ENCODE measurements around the gene STARD9.
"Not testable (repeated sequence)": the region's sequence is repeated elsewhere in the genome, so short reads cannot be mapped to it uniquely, and the experiment has no call there.

Gene STARD9

DNA sequence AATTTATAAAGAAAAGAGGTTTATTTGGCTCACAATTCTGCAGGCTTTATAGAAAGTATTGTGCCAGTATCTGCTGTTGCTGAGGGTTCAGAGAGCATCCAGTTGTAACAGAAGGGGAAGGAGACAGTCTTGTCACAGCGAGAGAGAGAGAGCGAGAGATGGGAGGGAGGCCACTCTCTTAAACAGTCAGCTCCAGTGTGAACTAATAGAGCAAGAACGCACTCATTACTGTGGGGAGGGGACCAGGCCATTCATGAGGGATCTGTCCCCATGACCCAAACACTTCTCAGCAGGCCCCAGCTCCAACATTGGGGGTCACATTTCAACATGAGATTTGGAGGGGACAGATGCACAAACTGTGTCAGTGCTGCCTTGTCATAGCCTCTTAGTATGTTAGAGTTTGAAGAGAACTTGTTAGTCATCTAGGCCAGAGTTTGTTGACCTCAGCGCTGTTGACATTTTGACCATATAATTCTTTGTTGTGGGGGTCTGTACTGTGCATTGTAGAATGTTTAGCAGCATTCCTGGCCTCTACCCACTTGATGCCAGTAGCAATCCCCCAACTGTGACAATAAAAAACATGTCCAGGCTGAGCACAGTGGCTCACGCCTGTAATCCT lies 15.3 kb downstream of the STARD9 start:
- DNase-seq: no peak

GRCh38 chr15:42591238-42591934 lies 16.0 kb downstream of the STARD9 start:
- no peak for DNase-seq

GRCh38 chr15:42592716-42593115 lies 17.3 kb downstream of the STARD9 start:
- no peak for DNase-seq

DNA sequence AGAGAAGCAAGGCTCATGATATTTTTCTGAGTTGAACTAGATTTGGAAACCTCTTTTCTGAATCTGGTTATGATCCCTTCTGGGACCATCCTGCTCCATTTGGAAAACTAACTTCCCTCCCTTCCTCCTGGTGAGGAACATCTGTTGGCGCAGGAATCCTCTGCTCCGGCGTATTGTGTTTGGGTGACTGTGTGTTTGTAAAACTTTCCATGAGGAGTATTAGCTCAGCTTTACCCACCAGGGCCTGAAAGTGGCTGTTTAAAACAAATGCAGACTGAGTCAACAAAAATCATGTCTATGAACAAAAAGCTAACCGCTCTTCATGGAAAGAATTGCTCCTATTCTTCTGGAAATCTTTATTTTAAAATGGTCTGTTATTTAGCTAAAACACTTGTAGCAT lies 17.7 kb downstream of the STARD9 start:
- no peak for DNase-seq

GRCh38 chr15:42594095-42594494 lies 18.7 kb downstream of the STARD9 start:
- no peak for DNase-seq

- DNase-seq: no peak
Measured at GRCh38 chr15:42595626-42596240, 20.3 kb downstream of the STARD9 start.

GRCh38 chr15:42601316-42601715 lies 25.9 kb downstream of the STARD9 start:
- not testable (repeated sequence) for DNase-seq

DNA sequence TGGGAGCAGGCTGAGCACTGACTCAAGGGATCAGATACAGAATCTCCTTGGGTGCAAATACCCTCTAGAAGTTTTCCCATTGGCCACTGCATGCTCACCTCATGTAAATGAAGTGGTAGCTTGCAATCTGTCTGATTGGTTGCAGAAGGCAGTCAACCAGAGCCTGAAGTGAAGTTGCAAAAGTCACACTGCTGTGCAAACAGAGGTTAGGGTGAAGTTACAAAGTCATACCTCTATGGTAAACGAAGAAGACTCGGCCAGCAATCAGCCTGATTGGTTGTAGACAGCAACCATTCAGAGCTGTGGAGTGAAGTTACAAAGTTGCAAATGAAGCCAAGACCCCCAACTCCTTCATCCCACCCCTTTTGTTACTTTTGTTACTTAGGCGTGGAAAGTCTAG lies 27.1 kb downstream of the STARD9 start:
- no peak for DNase-seq

GRCh38 chr15:42603978-42604377 lies 28.6 kb downstream of the STARD9 start:
- no peak for DNase-seq

DNA sequence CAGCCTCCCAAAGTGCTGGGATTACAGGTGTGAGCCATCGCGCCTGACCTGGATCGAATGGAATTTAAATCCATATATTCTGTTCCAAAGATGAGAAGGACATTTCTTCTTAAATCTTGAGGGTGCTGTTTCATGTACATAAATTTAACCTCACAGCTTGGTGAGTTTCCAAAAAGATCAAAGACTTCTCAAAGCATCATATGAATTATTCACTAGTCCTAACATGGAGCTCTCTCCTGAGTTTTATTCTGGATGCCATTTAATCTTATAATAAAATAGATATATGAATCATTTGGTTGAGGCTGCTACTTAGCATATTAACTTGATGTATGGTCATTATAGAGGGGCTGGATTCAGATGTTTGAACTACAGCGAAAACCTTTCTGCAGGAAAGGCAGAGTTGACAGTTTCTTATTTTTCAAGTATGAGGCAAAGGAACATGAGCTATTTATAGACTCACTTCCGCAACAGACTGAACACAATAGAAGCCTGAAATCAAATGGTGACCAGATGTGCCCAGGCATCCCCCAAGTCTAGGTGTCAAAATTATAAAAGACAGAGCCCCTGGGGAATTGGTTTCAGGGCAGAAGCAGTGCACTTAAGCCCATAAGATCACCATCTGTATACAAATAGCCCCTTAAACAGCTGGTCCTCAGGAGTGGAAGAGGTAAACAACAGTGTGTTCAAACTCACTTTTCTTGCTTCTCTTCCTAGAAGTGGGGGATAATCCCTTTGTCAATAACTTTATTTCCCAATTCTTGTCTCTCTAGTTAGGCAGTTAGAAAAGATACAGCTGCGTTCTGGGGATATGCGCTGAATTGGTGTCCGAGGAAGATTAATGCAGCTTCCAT lies 29.7 kb downstream of the STARD9 start:
- DNase-seq: no peak

GRCh38 chr15:42605796-42606195 lies 30.4 kb downstream of the STARD9 start:
- no peak for DNase-seq

- no peak for DNase-seq
Measured at GRCh38 chr15:42608110-42608531, 32.7 kb downstream of the STARD9 start.

DNA sequence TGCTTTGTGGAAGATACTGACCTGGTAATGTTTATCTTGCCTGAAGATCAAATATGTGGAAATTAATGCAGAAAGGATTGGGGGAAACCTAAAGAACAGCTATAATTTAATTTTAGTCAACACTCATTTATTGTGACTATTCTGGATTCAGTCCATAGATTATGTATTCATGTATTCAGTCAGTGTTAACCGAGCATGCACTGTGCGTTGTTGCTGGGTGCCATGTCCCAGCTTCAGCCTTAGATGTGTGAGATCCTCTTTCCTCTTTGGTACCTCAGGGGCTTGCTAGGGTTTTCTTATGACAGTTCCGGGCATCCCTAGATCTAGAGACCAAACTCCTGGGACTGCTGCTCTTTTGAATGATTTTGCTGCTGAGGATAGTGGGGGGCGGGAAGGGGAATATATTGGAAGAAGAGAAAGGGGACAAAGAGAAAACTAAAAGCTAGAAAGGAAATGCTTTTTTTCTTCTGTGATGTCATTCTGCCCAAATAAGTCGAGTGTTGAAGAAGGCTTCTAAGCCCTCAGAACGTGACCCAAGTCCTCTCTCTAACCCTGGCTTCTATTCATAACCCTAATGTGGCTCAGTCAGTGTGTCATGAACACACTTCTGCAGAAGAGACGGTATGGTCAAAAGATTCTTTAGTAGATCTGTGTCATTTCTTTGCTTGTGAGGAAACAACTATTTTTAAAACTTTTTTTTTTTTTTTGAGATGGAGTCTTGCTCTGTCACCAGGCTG lies 33.5 kb downstream of the STARD9 start:
- no peak for DNase-seq

- DNase-seq: no peak
Measured at GRCh38 chr15:42611532-42611931, 36.1 kb downstream of the STARD9 start.

DNA sequence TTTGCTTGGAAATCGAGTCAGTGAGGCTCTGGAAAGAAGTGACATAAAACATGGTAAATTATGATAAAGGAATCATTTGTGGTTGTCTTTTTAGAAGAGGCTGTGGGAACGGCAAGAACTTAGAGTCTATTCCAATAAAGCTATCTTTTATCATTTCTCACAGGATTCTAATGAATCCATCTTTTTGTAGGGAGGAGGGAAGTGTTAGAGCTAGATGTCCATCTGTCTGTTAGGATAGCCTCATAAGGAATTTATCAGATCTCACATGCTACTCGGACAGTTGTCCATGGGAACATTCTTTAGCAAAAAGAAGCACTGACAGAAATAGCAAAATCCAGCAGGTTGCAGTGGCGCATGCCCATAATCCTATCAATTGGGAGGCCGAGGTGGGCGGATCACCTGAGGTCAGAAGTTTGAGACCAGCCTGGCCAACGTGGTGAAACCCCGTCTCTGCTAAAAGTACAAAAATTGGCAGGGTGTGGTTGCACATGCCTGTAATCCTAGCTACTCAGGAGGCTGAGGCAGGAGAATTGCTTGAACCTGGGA lies 37.0 kb downstream of the STARD9 start:
- DNase-seq: no peak

DNA sequence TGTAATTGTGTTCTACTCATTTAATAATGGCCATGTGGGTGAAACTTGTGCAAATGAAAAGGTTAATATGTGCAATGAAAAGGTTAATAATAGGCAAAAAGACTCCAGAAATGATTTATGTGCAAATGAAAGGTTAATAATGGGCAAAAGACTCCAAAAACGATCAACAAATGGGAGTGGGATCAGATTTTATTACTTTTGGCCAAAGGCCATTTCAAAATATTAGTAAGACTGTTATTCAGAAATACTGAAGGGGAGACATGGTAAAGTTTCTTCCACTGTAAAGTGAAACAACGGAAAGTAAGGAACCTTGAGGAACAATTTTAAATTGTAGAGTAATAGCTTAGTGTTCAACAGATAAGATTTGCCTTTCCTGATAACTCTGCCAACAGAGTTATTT lies 40.7 kb downstream of the STARD9 start:
- DNase-seq: no peak

GRCh38 chr15:42619656-42620371 lies 44.4 kb downstream of the STARD9 start:
- DNase-seq: no peak

DNA sequence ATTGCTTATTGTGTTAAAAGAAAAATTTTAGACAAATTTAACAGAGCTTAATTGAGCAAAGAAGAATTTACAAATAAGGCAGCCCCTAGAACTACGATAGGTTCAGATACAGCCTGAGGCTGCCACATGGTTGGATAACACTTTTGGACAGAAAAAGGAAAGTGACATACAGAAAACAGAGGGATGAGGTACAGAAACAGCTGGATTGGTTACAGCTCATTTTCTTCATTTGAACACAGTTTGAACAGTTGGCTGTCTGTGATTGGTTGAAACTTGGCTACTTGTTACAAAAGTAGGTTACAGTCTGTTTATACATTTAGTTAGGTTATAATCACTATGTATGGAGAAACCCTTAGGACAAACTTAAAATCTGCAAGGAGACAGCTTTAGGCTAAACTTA lies 46.0 kb downstream of the STARD9 start:
- DNase-seq: no peak

DNA sequence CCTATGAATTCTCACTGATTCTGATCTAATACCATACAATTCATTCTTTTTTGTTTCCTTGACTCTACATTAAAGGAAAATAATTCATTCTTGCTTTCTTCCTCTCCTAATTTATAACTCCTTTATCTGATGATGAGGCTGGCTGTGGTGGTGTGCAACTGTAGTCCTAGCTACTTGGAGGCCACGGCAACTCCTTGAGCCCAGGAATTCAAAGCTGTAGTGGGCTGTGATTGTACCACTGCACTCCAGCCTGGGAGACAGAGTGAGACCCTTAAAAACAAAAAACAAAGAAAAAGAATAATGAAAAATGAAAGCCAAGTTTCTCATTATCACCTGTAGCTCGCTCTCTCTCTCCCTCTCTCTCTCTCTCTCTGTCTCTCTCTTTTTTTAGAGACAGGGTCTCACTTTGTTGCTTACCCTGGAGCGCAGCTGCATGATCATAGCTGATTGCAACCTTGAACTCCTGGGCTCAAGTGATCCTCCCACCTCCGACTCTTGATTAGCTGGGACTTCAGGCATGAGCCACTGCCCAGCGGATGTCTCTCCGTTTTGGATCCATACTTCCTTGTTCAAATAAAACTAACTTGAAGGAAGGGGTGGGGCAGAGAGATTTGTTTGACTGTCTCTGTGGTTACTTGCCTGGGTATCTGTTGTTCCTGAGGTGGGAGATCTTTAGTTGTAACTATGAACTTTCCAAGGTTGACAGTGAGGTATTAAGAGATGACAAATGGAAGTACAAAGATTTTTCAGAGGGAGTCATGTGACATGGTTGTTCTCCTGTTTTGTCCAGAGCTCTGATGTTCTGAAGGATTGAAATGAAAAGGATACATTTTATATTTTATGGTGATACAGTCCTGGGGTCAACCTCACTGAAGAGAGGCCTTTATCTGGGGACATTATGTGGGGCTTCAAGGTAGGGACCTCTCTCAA lies 46.9 kb downstream of the STARD9 start:
- no peak for DNase-seq

DNA sequence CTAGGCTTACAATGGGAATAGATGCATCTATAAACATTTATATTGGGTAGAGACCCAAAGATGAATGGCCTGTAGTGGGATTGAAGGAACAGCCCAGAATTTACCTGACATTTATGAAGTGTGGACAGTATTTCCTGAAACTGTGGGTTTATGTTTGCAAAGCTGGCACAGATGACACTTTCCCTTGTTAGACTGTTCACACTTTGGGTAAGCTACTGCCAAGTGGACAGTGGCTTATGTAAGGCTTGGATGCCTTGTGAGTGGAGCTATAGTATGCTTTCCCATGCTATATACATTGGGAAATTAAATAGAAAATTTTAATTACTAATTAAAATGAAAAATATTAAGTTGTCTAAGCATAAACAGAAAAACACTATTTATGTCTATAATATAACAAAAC lies 48.5 kb downstream of the STARD9 start:
- no peak for DNase-seq

DNA sequence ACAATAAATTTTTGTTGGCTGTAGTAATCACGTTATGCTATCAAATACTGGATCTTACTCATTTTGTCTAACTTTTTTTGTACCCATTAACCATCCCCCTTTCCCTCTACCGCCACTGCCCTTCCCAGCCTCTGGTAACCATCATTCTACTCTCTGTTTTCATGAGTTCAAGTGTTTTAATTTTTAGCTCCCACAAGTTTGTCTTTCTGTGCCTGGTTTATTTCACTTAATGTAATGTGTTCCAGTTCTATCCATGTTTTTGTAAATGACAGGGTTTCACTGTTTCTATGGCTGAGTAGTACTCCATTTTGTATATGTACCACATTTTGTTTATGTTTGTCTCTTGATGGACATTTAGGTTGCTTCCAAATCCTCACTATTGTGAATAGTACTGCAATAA lies 52.1 kb downstream of the STARD9 start:
- no peak for DNase-seq
